Neuronal stem cell (in vitro differentiated cells): ENCODE results near the gene SIRPA.
A peak's percentile ranks its signal among the peaks of the same experiment; 100 is the strongest.

ENCODE experiments used
- DNase-seq: peaks from one replicate; pipeline ENCODE4 v3.0.0-alpha.2; 2013; ENCODE audit warnings: low spot score
- H2AFZ ChIP-seq: one replicate; pipeline ENCODE4 v1.6.1; 2013; ENCODE audit warnings: mild to moderate bottlenecking, low read length, inconsistent platforms
- H2AK5ac ChIP-seq: 2 replicates; pipeline ENCODE4 v1.6.1; 2013; ENCODE audit warnings: low read depth, mild to moderate bottlenecking, inconsistent platforms, low read length, moderate library complexity, mixed read lengths
- H2BK120ac ChIP-seq: 2 replicates; pipeline ENCODE4 v1.6.1; 2013; ENCODE audit warnings: low read depth, mild to moderate bottlenecking, inconsistent platforms, low read length, moderate library complexity, mixed read lengths
- H2BK12ac ChIP-seq: one replicate; pipeline ENCODE4 v1.6.1; 2013; ENCODE audit warnings: low read length, inconsistent platforms
- H2BK15ac ChIP-seq: 2 replicates; pipeline ENCODE4 v1.6.1; 2013; ENCODE audit warnings: mild to moderate bottlenecking, low read length, inconsistent platforms, mixed read lengths
- H2BK5ac ChIP-seq: one replicate; pipeline ENCODE4 v1.6.1; 2013; ENCODE audit warnings: inconsistent platforms, mild to moderate bottlenecking, low read length, moderate library complexity
- H3K14ac ChIP-seq: one replicate; pipeline ENCODE4 v1.6.1; 2013; ENCODE audit warnings: low read length, inconsistent platforms
- H3K18ac ChIP-seq: 2 replicates; pipeline ENCODE4 v1.6.1; 2013; ENCODE audit warnings: low read length, inconsistent platforms
- H3K23ac ChIP-seq: 2 replicates; pipeline ENCODE4 v1.6.1; 2013; ENCODE audit warnings: low read depth, mild to moderate bottlenecking, mixed read lengths, low read length, inconsistent platforms; ENCODE audit not compliant: poor library complexity
- H3K27ac ChIP-seq: replicated peaks from 3 replicates; pipeline ENCODE4 v1.5.1; 2013; ENCODE audit warnings: low read length, inconsistent platforms
- H3K27me3 ChIP-seq, 3 experiments: 2 replicates each; pipeline ENCODE4 v1.6.1; 2013; ENCODE audit warnings: low read length in 3 of 3, mild to moderate bottlenecking in 2 of 3, inconsistent platforms in 1 of 3, low read depth in 1 of 3, mixed read lengths in 1 of 3, moderate library complexity in 1 of 3; ENCODE audit not compliant: control insufficient read depth in 3 of 3, insufficient read depth in 3 of 3
- H3K36me3 ChIP-seq, 2 donors: replicated peaks in 1 of 2; 2 replicates each; pipeline ENCODE4 v1.6.1; 2013; ENCODE audit warnings: low read length in 2 of 2; ENCODE audit not compliant: control insufficient read depth in 2 of 2, insufficient read depth in 2 of 2
- H3K4ac ChIP-seq: 2 replicates; pipeline ENCODE4 v1.6.1; 2013; ENCODE audit warnings: inconsistent platforms, mild to moderate bottlenecking, low read length, moderate library complexity
- H3K4me1 ChIP-seq, 2 donors: 1 replicate in 1 of 2; 2 replicates in 1 of 2; pipeline ENCODE4 v1.6.1; 2013; ENCODE audit warnings: low read length in 2 of 2, low read depth in 1 of 2; ENCODE audit not compliant: control insufficient read depth in 2 of 2, insufficient read depth in 1 of 2
- H3K4me2 ChIP-seq: one replicate; pipeline ENCODE4 v1.6.1; 2013; ENCODE audit warnings: mild to moderate bottlenecking, low read length, inconsistent platforms; ENCODE audit not compliant: insufficient read depth, poor library complexity, severe bottlenecking
- H3K4me3 ChIP-seq, 2 donors: 2 replicates each; pipeline ENCODE4 v1.5.1; 2013; ENCODE audit warnings: low read length in 2 of 2, mild to moderate bottlenecking in 2 of 2, inconsistent platforms in 1 of 2, moderate library complexity in 1 of 2
- H3K79me1 ChIP-seq: one replicate; pipeline ENCODE4 v1.6.1; 2013; ENCODE audit warnings: low read depth, mild to moderate bottlenecking, inconsistent platforms, low read length, moderate library complexity
- H3K9ac ChIP-seq: one replicate; pipeline ENCODE4 v1.6.1; 2013; ENCODE audit warnings: mild to moderate bottlenecking, low read depth, low read length, inconsistent platforms; ENCODE audit not compliant: poor library complexity
- H3K9me3 ChIP-seq, 2 donors: replicated peaks in 1 of 2; 2 replicates each; pipeline versions ENCODE3 to v1.6.1; 2013; ENCODE audit warnings: low read length in 2 of 2, mild to moderate bottlenecking in 2 of 2, inconsistent platforms in 1 of 2, low read depth in 1 of 2, mixed read lengths in 1 of 2, moderate library complexity in 1 of 2; ENCODE audit not compliant: control insufficient read depth in 2 of 2, insufficient read depth in 1 of 2
- H4K8ac ChIP-seq: one replicate; pipeline ENCODE4 v1.6.1; 2013; ENCODE audit warnings: low read depth, mild to moderate bottlenecking, inconsistent platforms, low read length, moderate library complexity
- H4K91ac ChIP-seq: one replicate; pipeline ENCODE4 v1.6.1; 2013; ENCODE audit warnings: low read length, low read depth, mild to moderate bottlenecking, inconsistent platforms; ENCODE audit not compliant: poor library complexity
- WGBS, 2 donors: extraction: QIAGEN DNeasy Blood & Tissue Kit; methylation state at CpG; one replicate each; pipeline ENCODE4 v1.1.7; 2013; ENCODE audit warnings: missing lambda C conversion rate in 2 of 2, mixed read lengths in 1 of 2; ENCODE audit not compliant: insufficient read length in 2 of 2, insufficient replicate concordance in 1 of 2; ENCODE audit errors: extremely low coverage in 2 of 2; 5-methylcytosine and 5-hydroxymethylcytosine counted together

Gene SIRPA

GRCh38 chr20:1944345-1945091 lies 49.3 kb downstream of the SIRPA start:
- no peak overlapping the region for H2AFZ ChIP-seq
- no peak for DNase-seq
- peaks cover 0 to 66% (median 7%) of the 10 kb centered on the region in 3 experiments for H3K27me3 ChIP-seq
- H3K14ac ChIP-seq: no peak overlapping the region
- H3K4ac ChIP-seq: no peak overlapping the region
- 100% methylated on average over 1 of the region's 6 CpGs; no CpG with 5 or more reads in 1 of the 2 donors for WGBS, 2 donors
- H2BK15ac ChIP-seq: no peak overlapping the region
- no peak overlapping the region for H4K91ac ChIP-seq
- H2BK5ac ChIP-seq: no peak overlapping the region
- no peak overlapping the region for H2BK12ac ChIP-seq
- H4K8ac ChIP-seq: no peak overlapping the region
- H3K4me1 ChIP-seq: peaks cover 7 to 11% of the 10 kb centered on the region in 2 donors
- H3K4me2 ChIP-seq: no peak overlapping the region
- no peak overlapping the region for H2AK5ac ChIP-seq
- H3K79me1 ChIP-seq: no peaks in the 10 kb centered on the region
- no peak overlapping the region for H2BK120ac ChIP-seq
- no peak overlapping the region for H3K4me3 ChIP-seq
- no peak overlapping the region for H3K27ac ChIP-seq
- H3K9me3 ChIP-seq: no peaks in the 10 kb centered on the region
- no peak overlapping the region for H3K23ac ChIP-seq
- H3K18ac ChIP-seq: no peak overlapping the region
- no peak overlapping the region for H3K9ac ChIP-seq
- H3K36me3 ChIP-seq: no peaks in the 10 kb centered on the region

DNA sequence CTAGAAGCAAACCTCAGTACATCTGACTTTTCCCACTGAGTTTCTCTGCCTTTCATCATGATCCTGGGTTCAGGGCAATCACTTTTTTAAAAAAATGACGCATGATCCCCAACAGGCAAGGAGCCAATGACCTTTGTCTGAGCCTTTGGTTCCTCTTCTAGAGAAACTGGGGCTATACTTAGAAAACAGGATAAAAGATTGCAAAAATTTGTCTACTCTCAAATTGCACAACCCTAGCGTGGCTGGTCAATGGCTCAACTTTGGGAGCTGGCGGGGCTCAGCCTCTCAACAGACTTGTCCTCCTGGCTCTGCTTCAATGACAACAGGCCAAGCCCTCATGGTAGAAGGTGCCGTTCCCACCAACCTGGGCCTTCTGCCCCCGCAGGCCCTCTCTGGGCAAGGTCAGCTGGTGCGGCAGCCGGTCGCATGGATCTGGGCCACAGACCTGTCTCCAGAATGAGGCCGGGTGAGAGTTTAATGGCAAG lies 50.0 kb downstream of the SIRPA start:
- no peak overlapping the region for H2AK5ac ChIP-seq
- H3K27ac ChIP-seq: no peak overlapping the region
- no peak overlapping the region for H2AFZ ChIP-seq
- H2BK15ac ChIP-seq: no peak overlapping the region
- H2BK5ac ChIP-seq: no peak overlapping the region
- H3K14ac ChIP-seq: no peak overlapping the region
- no peak overlapping the region for H3K4me2 ChIP-seq
- H3K4me1 ChIP-seq: peaks cover 7 to 12% of the 10 kb centered on the region in 2 donors
- H2BK120ac ChIP-seq: no peak overlapping the region
- H3K27me3 ChIP-seq: peaks cover 0 to 71% (median 7%) of the 10 kb centered on the region in 3 experiments
- WGBS, 2 donors: no CpG with 5 or more reads among the region's 9 CpGs
- H3K79me1 ChIP-seq: no peaks in the 10 kb centered on the region
- H2BK12ac ChIP-seq: no peak overlapping the region
- no peak overlapping the region for H3K23ac ChIP-seq
- H3K9ac ChIP-seq: no peak overlapping the region
- no peak overlapping the region for H3K4ac ChIP-seq
- no peak overlapping the region for H3K4me3 ChIP-seq
- H3K9me3 ChIP-seq: no peaks in the 10 kb centered on the region
- H4K91ac ChIP-seq: no peak overlapping the region
- no peaks in the 10 kb centered on the region for H3K36me3 ChIP-seq
- no peak overlapping the region for H3K18ac ChIP-seq
- no peak for DNase-seq
- H4K8ac ChIP-seq: no peak overlapping the region

DNA sequence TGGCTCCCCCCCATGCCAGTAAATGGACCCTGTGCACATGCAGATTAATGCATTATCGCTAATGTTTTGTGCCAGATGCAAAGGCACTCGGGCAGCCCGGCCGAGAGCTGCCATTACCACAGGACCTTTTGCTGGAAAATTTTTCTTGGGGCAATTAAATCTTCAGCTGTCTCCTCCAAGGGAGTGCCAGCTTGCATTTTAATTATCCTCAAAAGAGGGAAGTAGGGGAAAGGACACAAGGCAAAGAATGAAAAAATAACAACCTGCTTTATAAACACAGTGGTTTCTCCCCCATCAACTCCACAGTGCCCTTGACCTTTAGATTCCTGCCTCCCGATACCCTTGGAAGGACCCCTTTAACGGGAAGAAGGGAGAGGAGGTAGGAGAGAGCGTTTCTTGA lies 50.5 kb downstream of the SIRPA start:
- WGBS, 2 donors: no CpG with 5 or more reads among the region's 7 CpGs
- Histone ChIP-seq H2AFZ (no peak overlapping the region), H3K4me2 (no peak overlapping the region), H3K18ac (no peak overlapping the region), H3K27me3 (peaks cover 0 to 71% (median 7%) of the 10 kb centered on the region in 3 experiments), H3K27ac (no peak overlapping the region), H3K79me1 (no peaks in the 10 kb centered on the region), H3K14ac (no peak overlapping the region), H3K36me3 (no peaks in the 10 kb centered on the region), H3K4me1 (peaks cover 7 to 13% of the 10 kb centered on the region in 2 donors), H2BK12ac (no peak overlapping the region), H3K23ac (no peak overlapping the region), H3K4me3 (no peak overlapping the region), H2BK15ac (no peak overlapping the region), H3K9ac (no peak overlapping the region), H3K9me3 (no peaks in the 10 kb centered on the region), H4K8ac (no peak overlapping the region), H2BK120ac (no peak overlapping the region), H2AK5ac (no peak overlapping the region), H2BK5ac (no peak overlapping the region), H4K91ac (no peak overlapping the region), H3K4ac (no peak overlapping the region)
- no peak for DNase-seq

DNA sequence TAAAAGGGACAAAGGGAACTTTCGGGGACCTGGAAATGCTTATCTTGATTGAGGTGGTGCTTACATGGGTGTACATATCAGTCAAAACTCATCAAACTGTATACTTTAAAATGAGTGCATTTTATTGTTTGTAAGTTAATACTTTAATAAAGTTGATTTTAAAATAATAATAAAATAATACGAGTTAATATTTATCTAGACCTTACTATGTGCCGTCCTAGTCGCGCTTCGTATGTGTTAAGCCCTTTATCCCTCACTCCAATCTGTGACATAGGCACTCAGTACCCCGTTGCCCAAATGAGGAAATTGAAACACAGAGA lies 51.2 kb downstream of the SIRPA start:
- Histone ChIP-seq H3K23ac (no peak overlapping the region), H4K8ac (no peak overlapping the region), H2BK5ac (no peak overlapping the region), H3K14ac (no peak overlapping the region), H3K4me1 (peaks cover 11 to 18% of the 10 kb centered on the region in 2 donors), H3K4me3 (no peak overlapping the region), H3K4me2 (peak overlapping the region; percentile 68), H3K9me3 (no peaks in the 10 kb centered on the region), H2BK15ac (no peak overlapping the region), H3K27me3 (peaks cover 0 to 73% (median 7%) of the 10 kb centered on the region in 3 experiments), H3K18ac (peak overlapping the region; percentile 7), H4K91ac (no peak overlapping the region), H3K36me3 (no peaks in the 10 kb centered on the region), H3K79me1 (no peaks in the 10 kb centered on the region), H3K4ac (no peak overlapping the region), H2BK120ac (no peak overlapping the region), H2BK12ac (no peak overlapping the region), H2AK5ac (no peak overlapping the region), H3K9ac (no peak overlapping the region), H3K27ac (no peak overlapping the region), H2AFZ (no peak overlapping the region)
- no CpG with 5 or more reads among the region's 7 CpGs for WGBS, 2 donors
- DNase-seq: no peak
